Stimulated activated CD4-positive, alpha-beta T cell treated with anti-CD3 and anti-CD28 coated beads, Interleukin-12 subunit alpha, Interleukin-12 subunit beta, amount 100 ng/mL, for 4 hours (primary cell): ENCODE measurements around the gene SLCO3A1.

Experiments
- DNase-seq: peaks from one replicate; pipeline ENCODE4 v3.0.0-alpha.2; 2020

The SLCO3A1 gene

DNA sequence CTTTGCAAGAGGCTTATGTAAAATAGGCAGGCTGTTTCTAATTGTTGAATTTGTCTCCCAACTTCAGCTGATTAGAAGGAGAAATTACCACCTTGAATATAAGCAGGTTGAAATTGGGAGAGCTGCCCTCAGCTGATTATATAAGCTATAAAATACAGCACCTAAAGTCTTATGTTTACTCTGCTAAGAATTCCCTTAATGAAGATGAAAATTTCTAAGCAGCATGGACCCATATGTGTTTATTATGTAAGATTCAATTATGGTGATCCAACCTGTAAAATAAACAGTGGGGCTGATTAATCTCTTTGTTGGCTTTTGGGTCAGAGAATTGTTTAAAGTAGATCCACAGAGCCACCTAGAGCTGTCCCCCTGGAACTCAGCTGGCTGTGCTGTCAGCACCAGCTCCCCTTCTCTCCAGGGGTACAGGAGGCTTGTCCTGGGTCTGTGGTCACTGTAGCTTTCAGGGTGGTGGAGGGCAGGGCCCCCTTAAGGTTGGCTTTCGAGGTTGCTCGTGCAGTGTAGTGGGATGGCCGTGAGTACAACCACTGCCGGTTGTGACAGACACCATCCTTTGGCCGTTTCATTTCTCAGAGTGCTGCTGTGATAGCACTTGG, 9.5 kb downstream of the SLCO3A1 start:
- DNase-seq = no peak

DNA sequence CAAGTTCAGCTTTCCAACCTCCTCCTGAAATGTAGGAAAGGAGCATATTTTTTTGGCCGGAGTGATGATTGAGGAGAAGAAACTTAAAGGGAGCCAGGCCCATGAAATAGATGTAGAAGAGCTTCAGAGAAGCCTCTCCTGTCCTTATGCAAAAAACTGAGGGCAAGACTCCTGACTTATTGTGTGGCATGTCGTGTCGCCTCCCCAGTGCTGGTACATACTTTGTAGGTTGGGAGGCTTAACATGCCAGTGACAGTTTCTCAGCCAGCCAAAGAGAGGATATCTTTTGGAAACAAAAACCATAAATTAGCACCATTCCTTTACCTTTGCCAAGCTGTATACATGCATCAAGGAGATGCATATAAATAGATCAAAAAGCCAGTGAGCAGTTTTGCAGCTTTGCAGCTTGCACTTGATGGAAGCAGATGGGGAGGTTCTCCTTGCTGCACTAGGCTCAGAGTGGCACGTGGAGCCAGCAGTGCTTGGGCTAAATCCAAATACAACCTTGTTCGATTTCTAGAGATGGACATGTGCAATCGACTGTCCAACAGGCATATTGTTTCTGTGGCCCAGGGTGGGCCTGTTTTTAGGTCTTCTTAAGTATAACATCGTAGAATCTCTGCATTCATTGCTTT, 10.2 kb downstream of the SLCO3A1 start:
- DNase-seq = no peak

DNA sequence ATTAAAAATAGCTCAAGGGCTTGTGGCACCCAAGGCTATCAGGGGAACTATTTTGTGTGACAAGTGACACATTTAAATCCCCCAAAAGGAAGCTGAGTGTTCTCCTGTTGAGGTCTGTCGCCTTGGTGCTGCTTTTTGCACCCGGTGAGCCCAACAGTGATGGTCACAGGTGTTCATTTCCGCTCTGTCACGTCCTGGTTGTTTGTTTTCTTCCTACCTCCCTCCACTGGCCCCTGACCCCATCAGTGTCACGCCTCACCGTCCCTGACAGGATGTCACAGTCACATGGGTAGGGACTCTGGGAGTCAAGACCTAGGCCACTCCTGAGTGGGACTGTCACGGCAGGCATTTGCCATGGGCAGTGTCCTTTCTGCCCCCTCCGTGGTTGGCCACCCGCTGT, 11.2 kb downstream of the SLCO3A1 start:
- no peak for DNase-seq

DNA sequence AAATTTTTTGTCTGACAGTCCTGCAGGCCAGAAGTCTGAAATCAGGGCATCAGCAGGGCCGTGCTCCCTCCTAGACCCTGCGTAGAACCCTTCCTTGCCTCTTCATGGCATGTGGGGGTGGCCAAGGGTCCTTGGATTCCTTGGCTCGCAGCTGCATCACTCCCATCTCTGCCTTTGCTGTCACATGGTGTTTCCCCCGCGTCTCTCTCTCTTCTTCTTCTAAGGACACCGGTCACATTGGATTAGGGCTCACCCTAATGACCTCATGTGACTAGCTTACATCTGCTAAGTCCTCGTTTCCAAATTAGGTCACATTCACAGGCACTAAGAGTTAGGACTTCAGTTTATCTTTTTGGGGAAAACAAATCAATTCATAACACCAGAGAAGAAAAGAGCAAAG, 12.0 kb downstream of the SLCO3A1 start:
- DNase-seq = no peak

DNA sequence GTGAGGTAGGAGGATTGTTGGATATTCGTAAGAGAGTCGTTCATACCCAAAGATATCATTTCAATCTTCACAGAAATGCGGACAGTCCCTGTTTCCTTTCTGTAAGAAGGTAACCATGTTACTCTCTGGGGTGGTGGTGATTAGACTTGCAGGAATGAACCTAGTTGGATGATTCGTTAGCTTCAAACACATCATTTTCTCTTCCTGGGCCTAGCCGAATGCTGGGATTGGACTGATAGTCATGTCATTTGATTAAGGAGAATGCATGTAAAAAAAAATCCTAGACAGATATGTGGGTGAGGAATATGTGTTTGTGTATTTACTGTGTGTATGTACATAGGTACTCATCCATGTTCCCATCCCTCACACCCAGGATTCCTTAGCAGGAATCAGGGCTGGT, 12.4 kb downstream of the SLCO3A1 start:
- DNase-seq = no peak

DNA sequence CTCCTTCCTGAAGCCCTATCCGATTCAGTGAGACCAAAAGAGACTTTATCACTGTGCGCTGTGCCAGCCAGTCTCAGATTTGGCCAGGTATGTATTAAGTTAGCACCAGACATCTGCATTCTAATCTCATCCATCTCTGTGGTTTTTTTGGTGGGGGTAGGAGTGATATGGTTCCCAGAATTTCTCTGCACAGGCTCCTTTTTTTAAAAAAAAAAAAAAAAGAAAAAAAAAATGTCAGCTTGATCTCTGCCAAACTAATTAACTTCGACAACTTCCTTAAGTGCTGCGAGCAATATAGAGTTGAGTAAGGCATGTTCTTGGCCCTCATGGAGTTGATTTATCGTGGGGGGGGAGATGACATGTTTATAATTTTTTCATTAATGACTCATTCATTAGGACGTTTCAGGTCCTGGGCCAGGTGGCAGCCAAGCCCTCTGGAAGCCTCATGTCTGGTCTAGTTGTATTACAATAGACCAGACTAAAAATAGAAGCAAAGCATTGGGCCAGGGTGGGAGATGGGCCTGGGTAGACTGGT, 12.9 kb downstream of the SLCO3A1 start:
- DNase-seq = no peak

DNA sequence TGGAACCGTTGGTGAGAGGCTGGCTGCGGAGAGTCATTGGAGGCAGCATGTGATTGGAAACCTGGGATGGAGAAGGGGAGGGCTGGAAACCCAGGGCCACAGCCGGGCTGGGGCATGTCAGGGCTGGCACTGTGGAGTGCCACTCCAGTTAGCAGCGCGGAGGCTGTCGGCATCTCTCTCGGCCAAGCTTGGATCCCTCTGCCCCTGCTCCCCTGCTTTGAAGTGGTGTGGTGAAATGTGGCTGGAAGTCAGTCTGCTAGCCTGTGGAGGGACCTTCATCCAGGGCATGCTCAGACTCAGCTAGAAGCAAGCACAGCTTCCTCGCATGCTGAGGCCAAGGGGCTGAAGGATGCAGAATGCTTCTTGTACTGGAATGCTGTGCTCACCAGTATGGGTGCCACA, 13.5 kb downstream of the SLCO3A1 start:
- no peak for DNase-seq

DNA sequence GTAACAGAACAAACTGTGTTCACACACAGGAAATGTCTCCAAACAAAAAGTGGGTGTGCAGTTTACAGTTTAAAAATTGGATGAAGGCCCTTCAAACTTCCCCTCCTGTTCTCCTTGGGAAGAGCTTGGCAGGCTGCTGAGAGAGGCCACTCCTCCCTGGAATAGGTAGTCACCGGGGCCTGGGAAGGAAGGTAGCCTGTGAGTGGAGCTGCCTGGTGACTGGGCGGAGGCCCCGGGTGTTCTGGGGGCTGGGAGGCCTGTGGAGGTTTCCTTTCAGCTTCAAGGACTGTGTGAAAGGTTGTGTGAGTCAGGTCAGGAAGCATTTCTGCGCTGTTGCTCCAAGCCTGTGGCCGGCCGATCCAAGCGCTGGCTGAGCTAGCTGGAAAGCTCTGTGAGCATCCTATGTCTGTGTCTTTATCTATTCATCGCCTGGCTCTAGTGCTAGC, 14.1 kb downstream of the SLCO3A1 start:
- no peak for DNase-seq

DNA sequence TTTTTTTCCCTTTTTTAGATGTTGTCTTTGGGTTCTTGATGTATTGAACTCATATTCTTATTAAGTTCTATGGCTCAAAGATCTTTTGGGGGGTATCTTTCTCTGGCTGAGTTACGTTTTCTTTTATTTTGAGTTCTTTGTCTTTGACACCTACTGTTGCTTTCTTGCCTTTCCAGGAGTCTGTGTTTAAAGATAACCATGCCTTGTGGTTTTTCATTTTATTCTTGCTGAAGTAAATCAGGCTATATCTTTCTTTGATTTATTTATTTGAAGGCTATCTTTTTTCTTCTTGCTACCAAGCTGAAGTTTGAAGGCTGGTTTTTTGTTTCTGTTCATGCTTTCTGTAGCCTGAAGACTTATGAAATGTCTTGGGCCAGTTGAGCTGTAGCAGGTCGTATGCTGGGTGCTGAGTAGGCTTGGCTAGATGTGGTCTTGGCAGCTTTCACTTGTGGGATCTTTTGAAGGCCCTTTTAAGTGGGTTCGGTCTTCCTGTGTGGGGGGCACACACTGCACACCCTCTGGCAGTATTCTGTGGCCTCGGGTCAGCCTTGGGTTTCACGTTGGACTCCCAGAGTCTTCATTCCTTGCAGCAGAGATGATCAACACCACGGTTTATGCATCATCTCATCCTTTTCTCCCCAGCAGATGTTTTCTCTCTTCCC, 17.5 kb downstream of the SLCO3A1 start:
- no peak for DNase-seq

DNA sequence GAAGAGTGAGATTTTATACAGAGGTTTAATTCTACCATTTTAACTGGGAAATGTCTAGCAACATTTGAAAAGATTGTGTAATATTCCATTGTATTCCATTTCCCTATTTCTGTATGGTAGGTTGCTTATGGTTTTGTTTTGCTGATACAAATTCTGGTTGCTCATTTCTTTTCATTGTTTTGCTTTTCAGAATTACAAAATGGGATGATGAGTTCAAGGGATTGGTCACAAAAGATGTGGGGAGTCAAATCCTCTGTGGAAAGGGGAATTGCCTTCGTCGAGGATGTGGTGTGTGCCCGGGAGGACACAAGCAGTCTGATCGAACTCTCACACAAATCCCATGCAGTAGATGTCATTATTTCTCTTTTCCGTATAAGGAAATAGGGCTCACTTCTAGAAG, 18.3 kb downstream of the SLCO3A1 start:
- no peak for DNase-seq

DNA sequence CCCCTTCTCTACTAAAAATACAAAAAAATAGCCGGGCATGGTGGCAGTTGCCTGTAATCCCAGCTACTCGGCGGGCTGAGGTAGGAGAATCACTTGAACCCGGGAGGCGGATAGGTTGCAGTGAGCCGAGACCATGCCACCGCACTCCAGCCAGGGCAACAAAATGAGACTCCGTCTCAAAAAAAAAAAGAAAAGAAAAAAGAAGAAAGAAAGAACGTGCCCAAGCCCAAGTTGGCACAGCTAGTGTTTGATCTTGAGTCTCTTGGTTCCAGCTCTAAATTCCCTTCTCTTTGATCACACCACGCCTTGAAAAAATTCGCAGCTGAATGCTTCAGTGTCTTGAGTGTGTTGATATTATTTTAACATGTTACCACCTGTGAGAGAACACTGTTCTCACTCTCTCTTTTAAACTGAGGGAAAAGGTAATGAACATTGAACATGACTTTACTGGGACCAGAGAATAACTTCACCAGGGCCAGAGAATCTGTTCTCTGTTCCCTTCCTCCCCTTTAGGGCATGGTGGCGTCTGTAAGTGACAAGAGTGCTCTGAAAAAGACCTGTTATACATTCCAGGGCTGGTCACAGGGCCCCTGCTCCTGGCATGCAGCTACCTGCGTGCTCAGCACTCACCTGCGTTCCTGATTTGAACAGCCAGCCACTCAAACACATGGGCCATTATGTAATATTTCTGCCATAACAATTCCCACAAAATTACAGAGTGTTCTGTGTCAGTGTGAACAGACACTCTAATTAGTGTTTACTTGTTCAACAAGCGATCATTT, 19.0 kb downstream of the SLCO3A1 start:
- DNase-seq = no peak

DNA sequence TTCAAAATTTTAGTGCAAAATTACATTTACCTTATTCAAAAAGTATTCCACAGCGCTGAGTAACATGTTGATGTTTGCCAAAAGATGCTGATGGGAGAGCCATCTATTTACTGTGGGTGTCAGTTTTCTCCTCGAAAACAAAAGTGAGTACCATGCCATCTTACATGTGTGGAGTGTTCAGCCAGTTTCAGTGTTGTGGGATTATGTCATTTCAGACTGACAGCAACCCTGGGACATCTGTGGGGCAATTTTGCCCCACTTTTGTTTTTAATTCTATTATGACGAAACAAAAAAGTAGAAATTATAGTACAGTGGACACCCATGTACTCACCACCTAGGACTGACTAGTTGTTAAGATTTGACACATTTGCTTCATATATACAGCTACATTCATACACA, 19.6 kb downstream of the SLCO3A1 start:
- no peak for DNase-seq

DNA sequence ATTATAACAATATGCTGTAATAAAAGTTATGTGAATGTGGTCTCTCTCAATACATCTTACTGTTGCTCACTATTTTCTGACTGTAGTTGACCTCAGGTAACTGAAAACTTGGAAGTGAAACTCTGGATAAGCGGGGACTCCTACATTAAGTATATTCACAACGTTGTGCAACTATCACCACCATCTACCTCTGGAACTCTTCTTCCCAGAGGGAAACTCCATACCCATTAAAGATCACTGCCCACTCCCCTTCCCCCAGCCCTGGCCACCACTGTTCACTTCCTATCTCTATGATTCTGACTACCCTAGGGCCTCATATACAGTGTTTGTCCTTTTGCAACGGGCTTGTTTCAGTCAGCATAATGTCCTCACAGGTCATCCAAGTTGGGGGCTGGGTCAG, 20.7 kb downstream of the SLCO3A1 start:
- no peak for DNase-seq

DNA sequence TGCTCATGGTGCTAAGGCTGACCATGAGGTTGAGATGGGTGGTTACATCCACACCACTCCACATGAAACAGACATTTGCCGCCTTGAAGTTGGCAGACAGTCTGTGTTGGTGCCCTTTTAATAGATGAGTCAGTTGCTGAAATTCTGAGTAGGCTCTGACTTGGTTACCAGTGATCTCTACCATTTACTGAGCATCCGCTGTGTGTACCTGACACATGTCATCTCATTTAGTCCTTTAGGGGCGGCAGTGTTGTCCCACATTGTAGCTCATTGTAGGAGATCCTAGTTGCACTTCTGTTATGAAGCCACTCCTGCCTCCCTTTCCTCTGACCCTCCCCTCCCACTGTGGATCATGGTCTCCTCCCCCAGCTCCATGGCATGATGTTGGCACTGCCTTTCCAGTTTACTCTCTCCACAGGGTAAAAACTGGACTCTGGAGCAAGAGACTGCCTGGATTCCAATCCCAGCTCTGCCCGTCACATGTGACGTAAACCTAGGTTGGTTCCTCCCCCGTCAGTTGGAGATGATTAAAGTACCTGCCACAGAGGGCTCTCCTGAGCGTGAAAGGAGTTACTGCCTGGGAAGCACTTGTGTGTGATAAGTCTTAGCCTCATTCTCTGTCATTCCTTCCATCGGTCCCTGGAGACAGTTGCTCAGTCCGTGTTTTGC, 21.6 kb downstream of the SLCO3A1 start:
- no peak for DNase-seq

DNA sequence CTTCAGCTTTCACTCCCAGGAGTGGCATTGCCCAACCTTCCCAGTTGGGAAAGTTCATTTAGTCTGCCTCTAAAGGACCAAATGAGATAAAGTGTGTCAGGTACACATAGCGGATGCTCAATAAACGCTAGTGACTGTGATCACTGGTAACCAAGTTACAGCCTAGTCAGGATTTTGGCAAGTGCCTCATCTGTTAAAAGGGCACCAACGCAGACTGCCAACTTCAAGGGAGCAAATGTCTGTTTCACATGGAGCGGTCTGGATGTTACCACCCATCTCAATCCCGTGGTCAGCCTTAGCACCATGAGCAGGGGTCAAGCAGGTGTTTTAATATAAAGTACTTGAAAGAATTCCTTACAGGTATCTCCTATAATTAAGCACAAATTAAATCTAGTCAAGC, 22.7 kb downstream of the SLCO3A1 start:
- no peak for DNase-seq

DNA sequence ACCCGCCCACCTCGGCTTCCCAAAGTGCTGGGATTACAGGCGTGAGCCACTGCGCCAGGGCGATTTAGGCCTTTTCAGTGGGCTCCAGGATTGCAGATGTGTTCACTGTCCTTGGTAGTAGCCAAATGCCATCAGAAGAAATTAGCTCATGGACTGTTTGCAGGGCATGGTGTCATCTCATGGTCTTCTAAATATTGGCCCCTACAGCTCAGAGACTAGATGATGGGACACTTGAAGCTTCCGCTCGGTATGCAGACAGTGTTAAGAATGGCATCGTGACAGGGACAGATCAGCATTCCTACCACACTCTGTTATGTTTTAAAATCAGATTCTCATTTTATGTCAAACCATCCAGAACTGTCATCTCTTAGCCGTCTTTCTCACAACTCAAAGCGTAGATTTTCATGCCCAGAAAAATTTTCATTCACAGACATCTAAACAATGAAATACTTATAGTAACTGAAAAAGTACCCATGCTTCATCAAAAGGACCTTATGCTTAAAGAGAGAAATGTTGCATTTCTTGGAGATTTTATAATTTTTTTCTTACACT, 24.9 kb downstream of the SLCO3A1 start:
- DNase-seq = no peak

DNA sequence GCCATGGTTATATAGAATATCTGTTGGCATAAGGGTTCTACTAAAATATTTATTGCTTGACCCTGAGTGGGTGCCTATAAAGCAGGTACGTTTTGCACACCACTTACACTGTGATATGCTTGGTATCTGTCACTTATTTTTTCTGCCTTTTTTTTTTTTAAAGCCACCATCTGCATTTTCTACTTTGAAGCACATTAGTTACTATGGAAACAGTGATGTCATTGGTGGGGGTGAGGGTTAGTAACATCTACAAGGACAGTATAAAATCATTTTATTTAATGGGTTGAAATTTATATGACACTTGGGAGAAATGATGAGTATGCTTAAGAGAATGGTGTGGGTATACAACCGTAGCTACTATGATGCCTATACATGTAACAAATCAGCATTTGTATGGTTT, 25.6 kb downstream of the SLCO3A1 start:
- no peak for DNase-seq

DNA sequence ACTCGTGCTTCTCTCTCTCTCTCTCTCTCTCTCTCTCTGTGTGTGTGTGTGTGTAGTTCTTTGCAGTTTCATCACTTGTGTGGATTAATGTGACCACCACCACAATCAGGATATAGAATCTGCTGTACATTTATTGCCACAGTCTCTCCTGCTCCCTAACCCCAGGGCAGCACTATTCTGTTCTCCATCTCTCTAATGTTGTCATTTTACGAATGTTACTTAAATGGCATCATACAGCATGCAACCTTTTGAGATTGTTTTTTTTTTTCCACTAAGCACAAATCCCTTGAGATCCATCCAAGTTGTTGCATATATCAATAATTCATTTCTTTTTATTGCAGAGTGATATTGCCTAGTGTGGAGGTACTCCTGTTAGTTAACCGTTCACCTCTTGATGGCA, 26.9 kb downstream of the SLCO3A1 start:
- no peak for DNase-seq

DNA sequence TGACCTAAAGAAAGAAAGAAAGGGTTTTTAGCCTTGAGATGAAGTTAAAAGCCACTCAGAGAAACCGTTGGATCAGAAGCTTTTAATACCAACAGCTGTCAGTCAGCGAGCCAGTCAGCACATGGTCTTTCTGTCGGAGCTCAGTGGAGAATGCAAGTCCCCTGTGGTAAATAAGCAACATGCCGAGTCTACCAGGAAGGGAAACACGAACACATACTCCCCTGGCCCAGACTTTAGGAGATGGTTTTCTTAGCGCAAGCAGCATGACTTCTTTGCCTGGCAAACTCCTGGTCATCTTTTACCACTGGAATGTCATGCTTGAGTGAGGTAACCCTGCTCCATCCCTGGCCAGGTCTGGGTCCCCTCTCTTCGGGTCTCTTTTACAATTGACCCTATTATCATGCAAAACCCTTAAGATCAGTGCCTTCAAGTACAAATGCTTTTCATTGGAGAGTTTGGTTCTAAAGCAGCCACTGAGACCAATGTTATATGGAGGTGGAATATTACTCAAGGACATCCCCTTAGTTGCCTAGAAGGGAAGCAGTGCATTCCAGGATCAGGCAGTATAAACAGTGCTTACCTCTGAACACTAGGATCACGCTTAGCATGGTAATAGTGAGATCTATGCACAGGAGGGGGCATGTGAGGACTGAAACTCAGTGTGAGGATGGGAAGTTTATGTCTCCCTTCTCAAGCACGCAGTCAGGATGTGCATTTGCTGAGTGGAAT, 28.2 kb downstream of the SLCO3A1 start:
- no peak for DNase-seq

DNA sequence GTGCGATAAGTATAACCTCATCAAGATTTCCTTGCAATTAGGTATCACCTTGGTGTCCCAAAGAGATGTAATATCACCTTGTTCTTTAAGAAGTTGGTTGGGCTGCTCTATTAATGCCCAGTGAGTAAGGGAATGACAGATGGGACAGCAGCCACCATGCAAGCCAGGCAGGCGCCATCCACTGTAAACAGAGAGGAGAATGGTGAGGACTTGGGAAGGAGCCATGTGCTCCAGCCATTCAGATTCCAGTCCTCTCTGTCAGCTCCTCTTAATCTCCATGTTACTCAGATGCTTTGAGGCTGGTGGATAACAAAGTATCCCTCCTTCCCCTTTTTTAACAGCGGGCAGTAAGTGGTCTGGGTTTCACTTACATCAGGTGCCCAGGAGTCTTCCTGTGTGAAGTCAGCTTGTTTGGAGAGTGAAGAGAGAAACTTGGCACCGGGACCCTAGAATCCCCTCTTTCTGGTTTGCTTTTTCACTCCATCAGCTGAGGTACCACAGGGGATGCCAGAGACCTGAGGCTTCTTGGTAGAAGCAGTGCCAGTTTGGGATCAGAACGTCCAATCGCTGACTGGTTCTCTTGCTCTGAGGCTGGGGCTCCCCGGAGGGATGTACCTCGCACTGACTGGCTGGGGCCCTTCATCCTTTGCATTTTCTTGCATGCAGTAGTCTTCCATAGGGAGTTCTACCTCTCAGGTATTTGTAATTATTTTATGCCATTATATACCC, 29.5 kb downstream of the SLCO3A1 start:
- no peak for DNase-seq

DNA sequence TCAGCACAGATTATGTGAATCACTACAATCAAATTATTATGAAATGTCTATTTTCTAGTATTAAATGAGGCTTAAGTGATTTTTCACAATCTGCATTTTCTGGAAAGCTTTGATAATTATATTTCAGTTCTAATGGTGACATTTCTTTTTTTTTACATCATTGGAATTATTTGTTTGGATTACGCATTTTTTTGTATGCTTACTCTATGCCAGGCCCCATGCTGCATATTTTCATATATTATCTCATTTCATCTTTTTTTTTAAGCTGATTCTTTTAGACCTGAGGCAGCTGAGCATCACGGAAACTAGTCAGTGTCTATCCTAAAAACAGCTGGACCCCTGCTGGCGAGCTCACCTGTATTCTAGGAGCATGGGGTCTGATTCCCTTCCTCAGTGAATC, 31.1 kb downstream of the SLCO3A1 start:
- DNase-seq = no peak
